K562 (cell line): ENCODE measurements around the gene HAUS1. TPM values are rescaled to one million over a fixed set of nuclear protein-coding genes. Genes with fewer than 3 reads are reported as not detected.
A peak's percentile ranks its signal among the peaks of the same experiment; 100 is the strongest.

ENCODE experiments used
- ASH1L ChIP-seq: fragments of 450-650 bp; IDR thresholded peaks from 2 replicates; pipeline ENCODE4 v1.6.1; 2018; ENCODE audit warnings: borderline replicate concordance, mild to moderate bottlenecking, low read depth; ENCODE audit not compliant: partially characterized antibody
- ATF7 ChIP-seq: fragments of 450-650 bp; IDR thresholded peaks from 2 replicates; pipeline ENCODE4 v1.7.1; 2014; ENCODE audit warnings: mild to moderate bottlenecking, moderate library complexity
- CCAR2 ChIP-seq: fragments of 200-400 bp; formaldehyde crosslinking; IDR thresholded peaks from 2 replicates; pipeline ENCODE4 v1.6.1; 2017; ENCODE audit warnings: mild to moderate bottlenecking, low read depth, low read length
- CEBPZ ChIP-seq: fragments of 150-350 bp; IDR thresholded peaks from 2 replicates; pipeline ENCODE4 v1.6.1; 2014; ENCODE audit warnings: low read depth, mild to moderate bottlenecking, low read length, borderline replicate concordance
- CTCF ChIP-seq, 3 experiments: IDR thresholded peaks in 2 of 3; conservative IDR thresholded peaks in 1 of 3; 2 replicates each; pipeline ENCODE4 v1.5.1; 2011 to 2012; ENCODE audit warnings: low read length in 3 of 3, mild to moderate bottlenecking in 3 of 3, control low read depth in 2 of 3, improper control_type of control experiment in 1 of 3, inconsistent platforms in 1 of 3, low read depth in 1 of 3, mixed read lengths in 1 of 3, moderate library complexity in 1 of 3; ENCODE audit not compliant: insufficient read depth in 2 of 3
- GABPB2 ChIP-seq: fragments of 250-450 bp; sonication (Bioruptor Pico); conservative IDR thresholded peaks from 2 replicates; pipeline ENCODE4 v1.5.1; 2021; ENCODE audit warnings: mild to moderate bottlenecking
- HLTF ChIP-seq: fragments of 450-650 bp; IDR thresholded peaks from 2 replicates; pipeline ENCODE4 v1.6.1; 2016
- MAFG ChIP-seq: fragments of 450-650 bp; conservative IDR thresholded peaks from 2 replicates; pipeline ENCODE4 v1.6.1; 2016; ENCODE audit warnings: missing genetic modification characterization, missing compliant biosample characterization
- NR2C2 ChIP-seq, 2 experiments: fragments of 200-800 bp in 1 of 2; sonication (Bioruptor generic) in 1 of 2; sonication (generic) in 1 of 2; formaldehyde crosslinking in 1 of 2; IDR thresholded peaks; 2 replicates each; pipeline versions ENCODE4 v1.6.1 to v1.8.0; 2016 to 2022; ENCODE audit warnings: mild to moderate bottlenecking in 1 of 2, missing compliant biosample characterization in 1 of 2, missing genetic modification characterization in 1 of 2, missing genetic modification reagents in 1 of 2
- POLR2AphosphoS5 ChIP-seq: IDR thresholded peaks from 2 replicates; pipeline ENCODE4 v1.6.1; 2011; ENCODE audit warnings: mild to moderate bottlenecking, low read depth, low read length, moderate library complexity; ENCODE audit not compliant: control insufficient read depth, insufficient read depth
- PPARD ChIP-seq: fragments of 250-450 bp; sonication (Bioruptor Pico); IDR thresholded peaks from 2 replicates; pipeline ENCODE4 v1.8.0; 2022; ENCODE audit warnings: inconsistent platforms, mild to moderate bottlenecking, moderate library complexity
- RERE ChIP-seq: sonication (generic); formaldehyde crosslinking; IDR thresholded peaks from 2 replicates; pipeline ENCODE4 v1.8.0; 2023; ENCODE audit warnings: missing genetic modification reagents, mild to moderate bottlenecking, borderline replicate concordance
- ZNF668 ChIP-seq: fragments of 250-450 bp; sonication (Bioruptor Pico); IDR thresholded peaks from 2 replicates; pipeline ENCODE4 v1.8.0; 2022; ENCODE audit warnings: mild to moderate bottlenecking, inconsistent platforms
- polyA plus RNA-seq, 8 experiments: library from polyadenylated mRNA; depleted of rRNA in 4 of 8; stranded (reverse) in 5 of 8; unstranded in 3 of 8; fragments of >200 nt; fragmentation: Nextera tagmentation in 2 of 8; fragmentation: Illumina TruSeq in 1 of 8; extraction: Ambion mirVana in 2 of 8; extraction: Trizol in 1 of 8; gene quantifications; 2 replicates each; pipeline versions ENCODE4 v1.2.1 to v1.2.3, GENCODE V29; 2011 to 2014; ENCODE audit warnings: inconsistent platforms in 1 of 8, missing spikeins in 1 of 8
- total RNA-seq, 7 experiments: library from RNA; depleted of rRNA in 6 of 7; stranded (reverse); fragments of >200 nt in 6 of 7; fragmentation: Illumina TruSeq in 2 of 7; extraction: Trizol in 2 of 7; gene quantifications; 2 replicates each; pipeline versions ENCODE4 v1.2.1 to v1.2.3, GENCODE V29; 2011 to 2021; ENCODE audit warnings: low replicate concordance in 1 of 7

The HAUS1 gene
- total and polyA plus RNA-seq, 9 of the 15 experiments (the other 6 are each of a cell fraction or from before 2014, with no cell fraction given) = 45.6 to 135 (median 76.3) TPM

GRCh38 chr18:46097801-46098615, 6.2 kb upstream of the HAUS1 start, which contains the start of gene ATP5F1A (continued):
- TF ChIP-seq CEBPZ = no peak
- no peak for TF ChIP-seq GABPB2 (CRISPR knock-in tag)
- TF ChIP-seq ASH1L = no peak
- peak; percentile 57 for TF ChIP-seq POLR2AphosphoS5
- no peak for TF ChIP-seq HLTF
- no peak for TF ChIP-seq ZNF668 (CRISPR knock-in tag)
- no peak for TF ChIP-seq MAFG (tag)
- TF ChIP-seq NR2C2 (CRISPR knock-in tag; IDR thresholded peaks at IDR 0.05) = peak; percentile 97
- peak; percentile 99 for TF ChIP-seq NR2C2 (tag; IDR thresholded peaks at IDR 0.05)
- TF ChIP-seq RERE (CRISPR knock-in tag) = no peak
- TF ChIP-seq ATF7 = 0 out of 2 replicates have a peak, but pooled peaks have one; percentile 32
- no peak for TF ChIP-seq CTCF (IDR thresholded peaks at IDR 0.05 in 2 of 3, conservative IDR thresholded peaks at IDR 0.05 in 1 of 3; ENCODE audit: insufficient read depth in 2 of 3, low read depth in 1 of 3, low read length in 3 of 3)
- no peak for TF ChIP-seq CCAR2
- no peak for TF ChIP-seq PPARD (CRISPR knock-in tag)
